NCI-H345 (cell line): ENCODE data around the gene SEC23IP.

ENCODE experiments used
- DNase-seq: peaks from one replicate; lab custom pipeline; 2025; lab: John Stamatoyannopoulos, UW

Gene SEC23IP

DNA sequence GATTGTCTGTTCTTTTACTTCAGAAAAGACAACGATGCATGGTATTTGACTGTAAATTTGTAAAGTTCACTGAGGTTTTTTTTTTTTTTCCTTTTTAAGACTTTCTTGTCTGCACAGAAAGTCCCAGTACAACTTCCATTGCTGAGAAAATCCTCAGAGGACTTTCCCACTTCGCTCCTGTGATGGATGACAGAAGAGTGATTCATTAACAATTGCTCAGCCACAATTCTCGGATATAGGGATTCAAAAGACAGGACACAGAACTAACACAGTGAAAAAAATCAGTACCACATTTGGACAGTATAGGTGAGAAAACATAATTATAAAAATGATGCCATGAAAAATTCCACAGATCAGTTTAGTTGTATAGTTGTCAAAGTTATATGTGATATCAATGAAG lies 48.0 kb downstream of the SEC23IP start:
- no peak for DNase-seq

DNA sequence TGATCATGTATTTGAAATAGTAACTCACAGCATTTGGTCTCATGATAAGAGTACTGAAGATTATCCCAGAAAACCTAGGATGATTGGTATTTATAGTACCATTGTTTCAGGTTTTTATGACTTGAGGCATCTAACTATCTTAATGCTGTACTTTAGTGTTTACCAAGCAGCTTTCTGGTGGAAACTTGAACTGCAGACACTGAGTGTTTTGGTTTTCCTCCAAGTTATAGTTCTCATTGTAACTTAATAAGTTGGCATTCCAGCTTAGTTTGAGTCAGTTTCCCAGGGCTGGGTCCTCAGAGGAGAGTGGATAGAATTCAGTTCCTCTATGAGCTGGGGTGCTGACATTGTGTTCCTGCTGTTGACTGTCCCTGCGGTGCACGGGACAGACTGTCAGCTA lies 50.4 kb downstream of the SEC23IP start:
- DNase-seq, result no peak

DNA sequence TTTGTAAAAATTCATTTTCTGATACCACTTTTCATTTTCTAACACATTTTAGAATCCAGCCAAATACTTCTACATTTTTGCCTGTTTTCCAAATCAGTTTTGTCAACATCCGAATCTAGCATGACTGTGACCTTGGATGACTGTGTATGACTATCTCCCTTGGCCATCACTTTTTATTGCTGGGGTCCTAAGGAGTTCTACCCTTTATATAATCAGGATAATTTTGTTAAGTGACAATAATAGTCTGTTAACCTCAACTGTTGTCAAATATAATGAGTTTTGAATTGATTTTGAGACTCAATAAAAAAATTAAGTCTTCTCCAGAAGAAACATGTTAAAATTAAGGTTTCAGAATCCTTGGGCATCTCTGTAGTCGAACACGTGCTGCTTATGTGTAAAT lies 53.3 kb downstream of the SEC23IP start:
- no peak for DNase-seq

DNA sequence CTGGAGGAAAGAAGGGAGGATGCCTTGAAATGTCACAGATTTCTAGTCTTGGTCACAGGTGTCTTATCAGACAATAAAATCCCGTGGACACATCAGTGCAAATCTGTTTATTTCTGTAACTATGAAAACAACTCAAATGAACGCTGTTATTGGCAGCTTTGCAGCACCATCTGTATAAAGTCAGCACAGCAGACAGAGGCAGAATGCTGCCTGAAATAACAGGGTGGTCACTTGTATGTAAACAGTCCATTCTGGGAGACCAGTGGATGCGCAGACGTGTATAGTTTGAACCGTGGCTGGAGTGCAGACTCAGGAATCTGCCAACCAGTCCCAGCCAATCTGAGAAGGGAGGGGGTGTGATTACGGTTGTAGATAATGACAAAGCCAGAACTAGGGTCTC lies 54.8 kb downstream of the SEC23IP start:
- DNase-seq, result no peak

DNA sequence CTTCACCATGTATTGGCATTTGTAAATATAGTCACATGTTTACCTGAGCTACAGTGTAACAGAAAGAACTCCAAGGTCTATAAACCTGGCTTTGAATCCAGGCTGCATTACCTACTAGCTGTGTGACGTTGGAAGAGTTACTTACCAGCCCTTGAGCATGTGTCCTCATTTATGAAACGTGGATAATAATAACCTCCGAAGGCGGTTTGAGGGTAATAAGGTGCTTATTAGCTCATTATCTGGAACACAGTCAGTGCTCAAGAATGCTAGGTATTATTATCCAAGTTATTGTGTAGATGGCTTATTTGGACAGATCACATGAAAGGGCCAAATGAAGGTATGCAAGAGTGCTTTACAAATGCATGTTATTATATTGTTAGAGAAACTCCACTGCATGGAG lies 64.9 kb downstream of the SEC23IP start:
- no peak for DNase-seq

DNA sequence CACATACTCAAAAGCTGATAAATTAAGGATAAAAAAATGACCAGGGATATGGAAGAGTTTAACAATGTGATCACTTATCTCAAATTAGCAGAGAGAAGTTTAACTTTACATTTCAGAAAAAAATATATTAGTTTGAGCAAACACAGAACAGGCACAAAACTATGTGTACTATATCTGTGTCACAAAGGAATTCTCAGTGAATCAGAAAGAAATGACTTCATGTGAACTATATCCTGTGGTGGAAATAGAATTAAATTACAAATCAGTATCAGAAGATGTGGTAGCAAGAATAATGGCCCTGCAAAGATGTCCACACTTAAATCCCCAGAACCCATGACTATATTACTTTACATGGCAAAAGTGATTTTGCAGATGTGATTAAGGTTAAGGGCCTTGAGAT lies 70.3 kb downstream of the SEC23IP start:
- DNase-seq, result no peak

DNA sequence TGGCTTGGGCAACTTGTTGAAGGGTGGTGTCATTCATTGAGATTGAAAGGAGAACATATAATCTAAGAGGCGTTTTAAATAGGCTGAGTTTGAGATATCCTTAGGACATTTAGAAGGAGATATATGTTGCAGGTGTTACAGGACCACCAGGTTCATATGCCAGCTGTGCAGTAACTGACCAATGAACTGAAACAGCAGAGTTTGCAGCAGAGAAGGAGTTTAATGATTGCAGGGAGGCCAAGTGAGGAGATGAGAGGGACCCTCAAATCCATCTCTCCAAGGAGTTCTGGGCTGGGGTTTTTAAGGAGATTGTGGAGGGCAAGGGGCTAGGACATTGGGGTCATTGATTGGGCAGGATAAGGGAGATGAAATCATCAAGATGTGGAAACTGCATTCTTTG lies 74.5 kb downstream of the SEC23IP start:
- DNase-seq, result no peak

DNA sequence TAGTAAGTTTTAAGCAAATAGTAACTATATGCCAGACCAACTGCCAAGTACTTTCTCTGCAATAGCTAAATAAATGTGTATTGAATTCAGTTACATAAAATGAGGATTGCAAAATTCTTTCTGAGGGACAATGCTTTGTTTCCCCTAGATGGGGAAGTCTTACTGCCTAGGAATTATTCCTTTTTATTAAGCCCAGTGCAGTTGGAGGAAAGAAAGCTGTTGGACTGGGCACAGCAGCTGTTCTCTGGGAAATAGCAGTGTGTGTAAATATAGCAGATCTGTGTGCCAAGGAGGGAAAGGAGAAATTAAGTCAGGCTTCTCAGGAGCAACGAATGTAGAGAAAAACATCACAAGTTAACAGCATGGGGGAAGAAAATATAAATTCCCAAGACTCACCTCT lies 77.1 kb downstream of the SEC23IP start:
- DNase-seq, result no peak

DNA sequence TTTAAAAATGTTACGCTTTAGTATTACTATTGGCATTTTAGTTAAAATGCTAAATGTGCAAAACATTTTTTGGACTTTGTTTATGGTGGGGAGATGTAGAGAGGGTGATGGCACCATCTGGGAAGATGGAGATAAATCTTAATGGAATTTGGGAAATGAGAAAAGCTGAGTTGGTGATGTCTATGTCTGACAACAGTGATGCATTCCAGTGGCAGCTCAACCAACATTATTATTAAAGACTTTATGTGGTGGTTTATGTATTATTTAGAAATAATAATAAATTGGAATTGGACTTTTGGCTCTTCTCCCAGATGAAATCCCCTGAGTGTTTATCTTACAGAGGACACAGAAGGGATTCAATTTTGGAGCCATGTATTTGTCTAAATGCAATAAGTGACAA lies 77.6 kb downstream of the SEC23IP start:
- DNase-seq, result no peak

DNA sequence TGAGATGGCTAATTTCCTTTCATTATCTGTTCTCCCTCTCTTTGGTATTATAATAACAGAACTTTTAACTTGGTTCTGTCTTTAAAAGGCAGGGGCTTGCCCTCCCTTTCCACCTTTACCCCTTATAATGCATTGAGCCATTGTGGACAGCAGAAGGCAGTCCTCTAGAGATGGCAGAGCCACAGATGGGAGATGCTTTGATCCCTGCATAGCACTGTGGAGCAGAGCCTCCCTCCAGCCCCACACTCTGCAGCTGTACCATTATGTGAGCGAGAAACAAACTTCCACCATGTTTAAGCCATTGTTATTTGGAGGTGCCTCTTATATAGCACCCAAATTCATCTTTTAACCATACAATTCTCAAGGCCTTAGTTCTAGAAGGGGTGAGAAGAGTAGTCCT lies 78.4 kb downstream of the SEC23IP start:
- no peak for DNase-seq

DNA sequence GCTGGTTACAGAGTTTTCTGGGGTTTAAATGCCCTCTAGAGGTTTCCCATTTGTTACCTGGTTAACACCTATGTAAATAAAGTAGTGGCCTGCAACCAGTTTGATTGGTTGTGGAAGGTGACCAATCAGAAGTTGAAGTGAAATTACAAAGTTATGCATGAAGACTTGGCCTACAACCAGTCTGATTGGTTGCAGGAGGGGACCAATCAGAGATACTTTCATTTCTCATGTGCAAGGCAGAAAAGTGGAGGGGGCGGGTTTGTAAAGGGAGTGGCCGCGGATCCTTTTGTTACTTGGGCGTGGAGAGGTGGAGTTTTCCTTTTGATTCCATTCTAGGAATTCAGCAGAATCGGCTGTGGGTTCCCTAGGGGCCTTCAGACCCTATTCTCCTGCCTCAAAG lies 80.8 kb downstream of the SEC23IP start:
- no peak for DNase-seq

DNA sequence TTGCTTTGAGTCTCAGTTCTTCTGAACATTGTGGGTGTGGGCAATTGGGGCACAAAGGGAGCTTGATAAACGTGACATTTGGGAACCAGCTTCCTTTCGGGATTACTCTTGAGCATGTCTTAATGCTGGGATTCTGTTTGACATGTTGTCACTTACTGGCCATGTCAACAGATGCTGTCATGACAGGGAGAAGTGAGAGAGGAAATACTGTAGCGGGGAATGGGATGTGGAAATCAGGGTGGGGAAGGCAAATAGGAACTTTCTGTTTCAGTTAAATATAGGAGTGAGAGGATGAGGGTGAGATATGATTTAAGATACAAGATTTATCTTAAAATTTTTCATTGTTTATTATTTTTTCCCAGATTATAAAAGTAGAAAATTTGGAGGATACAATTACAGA lies 83.9 kb downstream of the SEC23IP start:
- DNase-seq, result no peak

DNA sequence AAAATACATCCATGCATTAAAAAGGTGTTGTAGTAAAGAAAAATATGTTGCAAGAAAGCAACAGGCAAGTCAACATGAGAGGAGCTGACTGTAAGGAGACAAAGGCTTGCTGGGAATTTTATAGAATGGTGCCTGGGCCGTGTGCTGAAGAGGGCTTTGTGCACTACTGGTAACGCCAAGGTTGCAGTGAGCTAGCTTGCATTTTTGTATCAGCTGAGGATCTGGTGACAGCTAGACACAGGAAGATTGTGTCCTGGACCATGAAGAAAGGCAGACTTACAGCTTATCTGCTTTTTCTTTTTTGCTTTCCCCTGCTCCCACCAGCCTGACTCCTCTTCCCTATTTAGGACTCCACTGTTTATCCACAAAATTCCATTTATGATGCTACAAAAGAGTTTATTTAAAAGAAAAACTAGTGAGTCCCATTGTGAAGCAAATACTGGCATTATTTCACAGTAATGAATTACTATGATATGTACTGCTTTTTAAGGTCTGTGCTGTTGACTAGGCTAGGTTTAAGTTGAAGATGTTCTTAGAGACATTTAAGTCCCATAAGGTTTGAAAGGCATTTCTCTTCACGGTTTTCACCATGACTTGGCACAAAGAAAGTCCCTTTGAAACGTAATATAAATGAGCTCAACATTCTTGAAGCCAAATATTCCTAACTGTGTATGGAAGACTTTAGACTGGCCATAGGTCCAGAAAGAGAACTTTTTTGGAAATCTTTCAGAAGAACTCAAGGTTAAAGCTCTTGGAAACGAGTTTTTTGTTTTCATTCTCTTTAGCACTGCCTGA lies 88.6 kb downstream of the SEC23IP start:
- DNase-seq, result no peak

DNA sequence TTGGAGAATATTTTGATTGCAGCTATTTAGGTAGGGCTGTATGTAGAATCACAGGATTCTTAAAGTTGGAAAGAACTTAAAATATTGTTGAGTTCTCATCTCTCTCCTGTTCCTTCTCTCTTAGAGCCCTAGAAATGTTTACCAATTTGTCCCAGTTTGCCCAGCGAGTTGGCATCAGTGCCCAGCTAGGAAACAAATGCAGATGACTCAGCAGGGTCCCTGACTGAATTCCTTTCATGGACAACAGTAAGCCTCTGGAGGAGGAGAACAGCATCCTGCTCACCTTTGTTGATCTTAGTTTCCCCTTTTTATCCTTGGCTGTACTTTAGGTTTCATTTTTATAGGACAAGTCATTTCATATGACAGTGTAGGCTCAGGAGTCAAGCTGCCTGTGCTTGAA lies 89.3 kb downstream of the SEC23IP start:
- no peak for DNase-seq

DNA sequence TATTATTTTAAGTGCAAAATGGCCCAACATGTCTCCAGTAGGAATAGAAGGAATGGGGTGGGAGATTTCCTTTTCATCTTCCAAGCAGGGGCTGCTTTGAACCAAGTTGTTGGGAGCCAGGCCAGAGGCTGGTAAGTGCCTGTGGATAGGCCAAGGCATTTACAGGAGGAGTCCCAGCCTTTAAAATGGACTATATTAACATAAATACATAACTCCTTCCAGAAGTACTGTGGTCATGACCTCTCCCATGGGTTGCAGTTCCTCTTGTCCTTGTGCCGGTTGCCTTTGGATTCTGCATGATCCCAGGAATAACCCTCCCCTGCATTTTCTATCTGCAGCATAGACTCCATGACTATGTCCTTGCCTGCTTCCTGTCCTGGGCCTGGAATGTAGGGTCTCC lies 95.8 kb downstream of the SEC23IP start:
- DNase-seq, result no peak

DNA sequence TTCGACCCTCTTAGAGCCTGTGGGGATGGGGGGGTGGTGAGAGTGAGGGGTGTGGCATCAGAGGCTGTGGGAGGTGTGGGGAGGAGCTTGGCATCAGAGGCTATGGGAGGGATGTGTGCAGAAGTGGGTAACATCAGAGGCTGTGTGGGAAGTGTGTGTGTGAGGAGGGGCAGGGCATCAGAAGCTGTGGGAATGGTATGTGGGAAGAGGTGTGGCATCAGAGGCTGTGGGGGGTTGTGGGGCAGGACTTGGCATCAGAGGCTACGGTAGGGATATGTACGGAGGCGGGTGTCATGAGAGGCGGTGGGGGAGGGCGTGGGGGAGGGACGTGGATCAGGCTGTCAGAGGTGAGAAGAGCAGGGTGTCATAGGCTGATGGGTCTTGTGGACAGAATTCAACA lies 97.4 kb downstream of the SEC23IP start:
- DNase-seq, result no peak

DNA sequence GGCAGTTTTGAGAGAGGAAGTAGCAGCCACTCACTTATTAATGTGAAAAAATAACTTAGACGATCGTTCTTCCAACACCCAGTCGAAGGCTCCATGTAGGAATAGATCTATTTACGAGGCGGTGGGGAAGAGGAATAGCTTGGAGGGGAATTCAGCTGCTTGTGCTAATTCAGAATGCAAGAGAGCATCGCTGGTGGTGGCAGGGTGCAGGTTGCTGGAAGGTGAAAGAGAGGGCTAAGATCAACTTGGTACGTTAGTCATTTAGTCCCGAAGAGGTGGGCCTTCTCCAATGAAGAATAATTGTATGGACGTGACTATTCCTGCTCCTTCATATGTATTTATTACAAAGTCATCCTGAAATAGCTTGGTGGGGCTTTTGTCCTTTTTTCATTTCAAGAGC lies 98.5 kb downstream of the SEC23IP start:
- DNase-seq, result no peak

DNA sequence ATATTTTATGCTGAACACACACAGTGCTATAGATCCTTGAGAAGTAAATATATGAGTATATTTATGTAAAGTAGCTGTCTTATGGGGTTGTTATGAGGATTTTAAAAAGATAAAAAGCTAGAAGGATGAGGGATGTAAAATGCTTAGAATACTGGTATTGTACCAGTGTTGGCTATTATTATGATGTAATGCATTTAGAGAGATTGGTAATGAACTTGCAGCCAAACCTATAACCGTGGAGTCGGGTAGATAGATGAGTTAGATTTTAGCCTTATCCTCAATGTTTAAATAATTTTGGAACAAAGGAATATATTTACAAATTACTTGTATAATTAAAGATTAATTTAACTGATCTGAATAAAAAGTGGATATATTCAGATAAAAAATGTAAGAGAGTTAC lies 99.3 kb downstream of the SEC23IP start:
- no peak for DNase-seq
